ENCODE measurements around the gene CBFA2T2.

CBFA2T2 gene

GRCh38 chr20:33664085-33664761 is 174.3 kb downstream of the CBFA2T2 start:
- no peak for DNase-seq (ENCODE audit: low read depth in 1 of 2, low spot score in 1 of 2)

- DNase-seq (ENCODE audit: low read depth in 1 of 2, low spot score in 1 of 2): no peak
Measured at GRCh38 chr20:33664762-33665144, 174.9 kb downstream of the CBFA2T2 start.

GRCh38 chr20:33666293-33667244 is 176.7 kb downstream of the CBFA2T2 start, which contains the start of gene ACTL10:
Gene ACTL10 (plus strand): TSS chr20:33666943. CDS start chr20:33667498, 555 bp downstream.
- peak; percentile 63 to 84 for DNase-seq (ENCODE audit: low read depth in 1 of 2, low spot score in 1 of 2)

- peak in 1 of 2 donors; percentile 28 for DNase-seq (ENCODE audit: low read depth in 1 of 2, low spot score in 1 of 2)
Measured at GRCh38 chr20:33667245-33667675, 177.4 kb downstream of the CBFA2T2 start.

- DNase-seq (ENCODE audit: low read depth in 1 of 2, low spot score in 1 of 2): peak; percentile 66 to 71
Measured at GRCh38 chr20:33667676-33668465, 178.0 kb downstream of the CBFA2T2 start.

GRCh38 chr20:33668466-33669155 is 178.7 kb downstream of the CBFA2T2 start:
- DNase-seq (ENCODE audit: low read depth in 1 of 2, low spot score in 1 of 2): no peak

GRCh38 chr20:33669224-33669623 is 179.3 kb downstream of the CBFA2T2 start:
- DNase-seq (ENCODE audit: low read depth in 1 of 2, low spot score in 1 of 2): no peak

- no peak for DNase-seq (ENCODE audit: low read depth in 1 of 2, low spot score in 1 of 2)
Measured at GRCh38 chr20:33669873-33670640, 180.2 kb downstream of the CBFA2T2 start.

- no peak for DNase-seq (ENCODE audit: low read depth in 1 of 2, low spot score in 1 of 2)
Measured at GRCh38 chr20:33670715-33671499, 181.0 kb downstream of the CBFA2T2 start.

GRCh38 chr20:33671573-33672288 is 181.8 kb downstream of the CBFA2T2 start:
- DNase-seq (ENCODE audit: low read depth in 1 of 2, low spot score in 1 of 2): no peak

GRCh38 chr20:33672426-33673113 is 182.7 kb downstream of the CBFA2T2 start:
- no peak for DNase-seq (ENCODE audit: low read depth in 1 of 2, low spot score in 1 of 2)

- DNase-seq (ENCODE audit: low read depth in 1 of 2, low spot score in 1 of 2): no peak
Measured at GRCh38 chr20:33673114-33673409, 183.2 kb downstream of the CBFA2T2 start.

GRCh38 chr20:33673410-33674293 is 183.8 kb downstream of the CBFA2T2 start:
- DNase-seq (ENCODE audit: low read depth in 1 of 2, low spot score in 1 of 2): no peak

- DNase-seq (ENCODE audit: low read depth in 1 of 2, low spot score in 1 of 2): no peak
Measured at GRCh38 chr20:33674294-33675135, 184.6 kb downstream of the CBFA2T2 start, which contains the start of gene NECAB3. Gene NECAB3 (minus strand): TSS chr20:33674428. CDS start chr20:33674352, 76 bp downstream.

GRCh38 chr20:33675136-33675959 is 185.5 kb downstream of the CBFA2T2 start:
- no peak for DNase-seq (ENCODE audit: low read depth in 1 of 2, low spot score in 1 of 2)

Data from activated CD4-positive, alpha-beta T cell treated with anti-CD3 and anti-CD28 coated beads, Interleukin-2, amount 50 U/mL, for 24 hours (primary cell).